Activated CD8-positive, alpha-beta memory T cell treated with anti-CD3 and anti-CD28 coated beads for 1 hour (primary cell): ENCODE measurements around the gene TTC7B.

Experiments
- DNase-seq, 2 donors: peaks; one replicate each; pipeline ENCODE4 v3.0.0-alpha.2; 2020; ENCODE audit warnings: low read depth in 1 of 2; ENCODE audit errors: extremely low read depth in 1 of 2

Gene TTC7B

GRCh38 chr14:90777830-90778485 is 38.3 kb downstream of the TTC7B start:
- no peak for DNase-seq

GRCh38 chr14:90777358-90777757 is 38.9 kb downstream of the TTC7B start:
- DNase-seq: no peak

GRCh38 chr14:90775441-90775840 is 40.8 kb downstream of the TTC7B start:
- no peak for DNase-seq

GRCh38 chr14:90774316-90774715 is 41.9 kb downstream of the TTC7B start:
- DNase-seq: no peak

- no peak for DNase-seq
Observed at GRCh38 chr14:90773705-90774104, 42.5 kb downstream of the TTC7B start.

GRCh38 chr14:90773196-90773486 is 43.1 kb downstream of the TTC7B start:
- DNase-seq: no peak

GRCh38 chr14:90767899-90768298 is 48.3 kb downstream of the TTC7B start:
- DNase-seq: no peak

- DNase-seq: no peak
Observed at GRCh38 chr14:90760591-90761316, 55.5 kb downstream of the TTC7B start.

- DNase-seq: no peak
Observed at GRCh38 chr14:90760078-90760444, 56.2 kb downstream of the TTC7B start.

GRCh38 chr14:90759370-90760077 is 56.7 kb downstream of the TTC7B start:
- DNase-seq: no peak

- peak in 1 of 2 donors; percentile 0 for DNase-seq
Observed at GRCh38 chr14:90758959-90759358, 57.3 kb downstream of the TTC7B start.

GRCh38 chr14:90758028-90758889 is 58.0 kb downstream of the TTC7B start:
- peak; percentile 79 to 92 for DNase-seq

GRCh38 chr14:90757452-90757851 is 58.8 kb downstream of the TTC7B start:
- no peak for DNase-seq

- no peak for DNase-seq
Observed at GRCh38 chr14:90756755-90757345, 59.4 kb downstream of the TTC7B start.

GRCh38 chr14:90755661-90756304 is 60.4 kb downstream of the TTC7B start:
- no peak for DNase-seq

- no peak for DNase-seq
Observed at GRCh38 chr14:90753456-90754005, 62.7 kb downstream of the TTC7B start.

GRCh38 chr14:90750701-90751100 is 65.5 kb downstream of the TTC7B start:
- no peak for DNase-seq

- no peak for DNase-seq
Observed at GRCh38 chr14:90750191-90750590, 66.0 kb downstream of the TTC7B start.

- no peak for DNase-seq
Observed at GRCh38 chr14:90747909-90748308, 68.3 kb downstream of the TTC7B start.

GRCh38 chr14:90743826-90744225 is 72.4 kb downstream of the TTC7B start:
- DNase-seq: no peak
